Measurements from ENCODE around the gene CFAP57. TPM values are rescaled to one million over a fixed set of nuclear protein-coding genes. Genes with fewer than 3 reads are reported as not detected.

Gene CFAP57
- total and polyA plus RNA-seq, 2 of the 8 experiments (the other 6 are each of a cell fraction or from before 2014, with no cell fraction given), result 0.20 to 0.80 TPM

- TF ChIP-seq SIRT6 (IDR thresholded peaks at IDR 0.05; ENCODE audit: low read length), result no peak
- 0 out of 2 replicates have a peak, but pooled peaks have one; percentile 28 for TF ChIP-seq TBP (IDR thresholded peaks at IDR 0.05; ENCODE audit: low read depth, low read length)
- TF ChIP-seq RAD21 (IDR thresholded peaks at IDR 0.05 in 1 of 2, conservative IDR thresholded peaks at IDR 0.05 in 1 of 2; ENCODE audit: low read depth in 2 of 2, low read length in 2 of 2), result no peak; a peak in 2 of 4 replicates
- TF ChIP-seq CTCF (IDR thresholded peaks at IDR 0.05; ENCODE audit: control extremely low read depth in 1 of 3, insufficient read depth in 1 of 3, low read depth in 1 of 3, low read length in 3 of 3), result no peak
- peak; percentile 100 for TF ChIP-seq SAP30 (IDR thresholded peaks at IDR 0.05; ENCODE audit: insufficient read depth, insufficient replicate concordance, low read length)
- TF ChIP-seq MAX (IDR thresholded peaks at IDR 0.05), result peak; percentile 93
- peak; percentile 48; the same call in 1 of the 2 replicates for TF ChIP-seq CREB1 (IDR thresholded peaks at IDR 0.05)
- no peak for TF ChIP-seq CHD1 (IDR thresholded peaks at IDR 0.05; ENCODE audit: low read depth, low read length)
- no peak for TF ChIP-seq BACH1 (IDR thresholded peaks at IDR 0.05; ENCODE audit: low read length)
- TF ChIP-seq SP4 (IDR thresholded peaks at IDR 0.05; ENCODE audit: low read length), result 0 out of 2 replicates have a peak, but pooled peaks have one; percentile 39
- peak; percentile 88 to 100 for TF ChIP-seq HDAC2 (IDR thresholded peaks at IDR 0.05; ENCODE audit: borderline replicate concordance in 1 of 2, low read depth in 2 of 2, low read length in 2 of 2)
- no peak for TF ChIP-seq SUZ12 (IDR thresholded peaks at IDR 0.05; ENCODE audit: low read length)
- no peak for TF ChIP-seq CEBPB (IDR thresholded peaks at IDR 0.05; ENCODE audit: low read depth, low read length)
- TF ChIP-seq TAF1 (IDR thresholded peaks at IDR 0.05; ENCODE audit: low read depth, low read length), result peak; percentile 63; the same call in 1 of the 2 replicates
- TF ChIP-seq KDM4A (IDR thresholded peaks at IDR 0.05; ENCODE audit: low read depth, low read length, severe bottlenecking), result peak; percentile 49
- TF ChIP-seq PHF8 (conservative IDR thresholded peaks at IDR 0.05; ENCODE audit: low read depth, low read length), result no peak
- TF ChIP-seq SP1 (IDR thresholded peaks at IDR 0.05; ENCODE audit: low read depth, low read length), result no peak
- no peak for TF ChIP-seq ASH2L (IDR thresholded peaks at IDR 0.05; ENCODE audit: low read length)
- TF ChIP-seq JUND (IDR thresholded peaks at IDR 0.05; ENCODE audit: low read length), result no peak
Observed at GRCh38 chr1:43147625-43148327, 24.4 kb upstream of the CFAP57 start (continued).

All from H1 (cell line).